GM18870 (cell line): ENCODE data around the gene HUNK.
"Not testable (repeated sequence)": the region's sequence is repeated elsewhere in the genome, so short reads cannot be mapped to it uniquely, and the experiment has no call there.

ENCODE experiments used
- ATAC-seq: cut with Tn5 transposase; IDR thresholded peaks from one replicate; pipeline ENCODE4 v1.9.1; 2021; ENCODE audit warnings: moderate library complexity; ENCODE audit not compliant: unreplicated experiment

Gene HUNK

DNA sequence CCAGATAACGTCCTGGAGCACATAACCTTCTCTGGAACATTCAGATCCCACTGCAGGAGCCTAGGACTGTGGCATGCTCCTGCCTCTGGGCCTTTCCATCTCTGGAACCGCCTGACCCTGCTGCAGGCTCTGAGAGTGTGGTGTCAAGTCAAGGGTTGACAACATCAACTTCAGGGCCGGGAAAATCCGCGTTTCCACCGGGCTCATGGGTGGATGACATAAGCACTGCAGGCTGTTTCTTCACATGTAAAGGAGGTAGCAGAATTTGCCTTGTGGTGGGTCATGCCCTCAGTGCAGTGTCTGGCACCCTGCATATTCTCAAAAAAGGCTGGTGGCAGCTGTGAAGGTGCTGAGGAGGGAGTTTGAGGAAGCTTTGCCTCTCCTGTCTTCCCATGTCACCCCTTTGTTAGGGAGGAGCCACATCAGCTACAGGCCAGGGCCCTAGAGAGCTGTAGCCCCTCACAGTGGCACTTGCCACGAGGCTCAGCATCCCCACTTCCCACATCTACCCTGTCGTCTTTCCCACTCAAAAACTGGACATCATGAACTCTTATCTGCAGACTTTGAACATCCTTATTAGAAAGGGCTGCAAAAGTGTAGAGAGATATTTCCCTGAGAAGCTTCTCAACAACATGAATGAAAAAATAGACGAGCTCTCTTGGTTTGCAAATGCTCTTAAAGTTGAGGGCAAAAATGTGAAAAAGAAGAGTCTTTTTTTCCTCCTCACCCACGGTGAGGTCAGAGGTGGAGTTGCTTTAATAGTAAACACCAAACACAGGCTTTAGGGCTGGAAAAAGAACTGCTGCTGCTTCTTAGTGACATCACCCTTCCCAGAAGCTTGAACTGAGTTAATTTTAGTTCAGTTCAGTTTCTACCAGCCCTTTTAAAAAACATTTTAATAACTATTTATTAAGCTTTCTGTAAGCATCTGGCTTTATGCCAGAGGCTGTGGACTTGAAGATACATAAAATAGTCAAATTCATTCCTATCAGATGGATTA is 121.3 kb downstream of the HUNK start:
- no peak for ATAC-seq

DNA sequence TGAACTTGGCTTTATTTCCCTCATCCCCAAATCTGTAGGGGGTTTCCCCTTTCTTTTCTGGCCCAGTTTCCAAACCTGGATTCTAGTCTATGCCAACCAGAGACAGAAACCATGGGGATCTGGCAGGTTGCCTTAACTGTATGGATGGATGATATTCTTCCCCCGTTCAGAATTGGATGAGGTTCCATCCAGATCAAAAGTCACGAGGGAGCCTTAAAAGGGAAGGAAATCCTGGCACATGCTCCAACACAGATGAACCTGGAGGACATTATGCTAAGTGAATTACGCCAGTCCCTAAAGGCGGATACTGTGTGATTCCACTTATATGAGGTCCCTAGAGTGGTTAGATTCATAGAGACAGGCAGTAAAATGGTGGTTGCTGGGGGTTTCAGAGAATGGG is 124.4 kb downstream of the HUNK start:
- no peak for ATAC-seq

DNA sequence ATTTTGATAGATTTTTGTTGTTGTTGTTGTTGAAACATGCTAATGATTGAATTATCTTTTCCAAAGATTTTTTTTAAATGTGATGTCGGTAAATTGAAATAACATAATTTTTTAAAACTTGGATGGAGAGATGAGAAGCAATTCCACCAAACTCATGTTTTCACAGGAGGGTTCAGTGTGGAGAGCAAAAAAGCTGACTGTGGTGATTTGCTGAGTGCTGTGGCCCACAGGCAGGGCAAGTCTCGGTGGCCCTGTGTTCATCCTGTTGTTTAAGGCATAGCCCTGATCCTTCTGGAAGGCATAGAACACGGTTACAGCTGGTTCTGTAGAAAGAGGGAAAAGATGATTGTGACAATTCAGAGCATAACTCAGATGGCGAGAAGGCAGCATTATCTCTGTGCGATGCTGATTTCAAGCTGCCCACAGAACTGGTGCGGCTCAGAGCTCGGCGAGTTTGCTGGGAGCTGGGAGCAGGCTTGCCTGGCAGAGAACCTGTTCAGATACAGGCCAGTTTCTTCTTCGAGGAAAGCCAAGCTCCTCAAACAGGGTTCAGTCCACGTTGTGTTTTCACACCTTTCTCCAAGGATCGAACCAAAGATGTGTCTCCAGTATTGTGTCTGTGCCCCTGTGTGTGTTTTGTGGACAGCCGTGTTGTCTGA is 127.1 kb downstream of the HUNK start:
- no peak for ATAC-seq

DNA sequence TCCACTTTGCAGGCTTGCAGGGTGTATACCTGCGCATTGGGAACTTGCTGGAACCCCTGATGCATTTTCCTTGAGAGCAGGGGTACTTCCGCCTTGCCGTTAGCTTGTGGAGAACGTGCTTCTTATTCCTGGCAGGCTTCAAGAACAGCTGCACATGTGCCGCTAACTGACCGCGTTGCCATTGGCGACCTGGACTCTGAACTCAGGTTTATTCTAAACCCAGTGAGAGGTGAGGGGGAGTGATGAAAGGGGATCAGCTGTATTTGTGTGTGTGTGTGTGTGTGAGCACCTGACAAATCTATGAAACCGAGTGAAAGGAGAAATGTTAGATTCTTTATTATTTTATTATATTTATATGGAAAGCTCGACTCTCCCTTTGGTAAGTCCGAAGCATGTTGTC is 128.6 kb downstream of the HUNK start:
- ATAC-seq = no peak

DNA sequence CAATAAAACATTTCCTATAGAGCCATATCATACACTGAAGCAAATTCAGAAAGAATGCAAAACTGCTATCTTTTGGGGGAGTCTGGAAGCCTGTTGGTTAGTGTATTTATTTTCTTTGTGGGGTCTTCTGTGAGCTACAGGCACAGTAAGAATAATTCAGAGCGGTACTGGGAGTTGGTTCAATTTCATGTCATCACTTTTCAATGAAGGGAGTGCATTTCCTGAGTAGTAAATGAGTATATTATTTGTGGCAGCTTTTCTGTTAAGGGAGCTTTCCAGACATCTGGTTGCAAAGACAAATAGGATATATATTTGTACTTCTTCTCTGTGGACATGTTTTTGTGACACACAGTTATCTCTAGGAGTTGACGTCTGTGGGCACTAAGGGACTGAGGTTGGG is 130.6 kb downstream of the HUNK start:
- ATAC-seq = no peak

DNA sequence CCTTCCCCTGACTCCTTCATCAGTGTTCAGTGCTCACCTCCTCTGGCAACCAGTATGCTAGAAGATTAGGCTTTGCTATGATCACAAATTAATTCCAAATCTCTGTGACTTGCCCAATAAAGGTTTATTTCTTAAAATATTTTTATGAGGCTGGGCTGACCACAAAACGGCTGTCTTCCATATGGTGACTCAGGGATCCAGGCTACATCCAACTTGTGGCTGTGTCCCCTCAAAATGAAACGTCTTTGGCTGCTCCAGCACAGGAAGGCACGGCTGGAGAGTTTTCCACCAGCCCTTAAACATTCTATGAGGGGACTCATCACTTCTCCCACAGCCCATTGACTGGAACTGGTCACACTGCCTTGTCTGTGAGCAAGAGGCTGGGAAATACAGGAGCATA is 131.5 kb downstream of the HUNK start:
- no peak for ATAC-seq

DNA sequence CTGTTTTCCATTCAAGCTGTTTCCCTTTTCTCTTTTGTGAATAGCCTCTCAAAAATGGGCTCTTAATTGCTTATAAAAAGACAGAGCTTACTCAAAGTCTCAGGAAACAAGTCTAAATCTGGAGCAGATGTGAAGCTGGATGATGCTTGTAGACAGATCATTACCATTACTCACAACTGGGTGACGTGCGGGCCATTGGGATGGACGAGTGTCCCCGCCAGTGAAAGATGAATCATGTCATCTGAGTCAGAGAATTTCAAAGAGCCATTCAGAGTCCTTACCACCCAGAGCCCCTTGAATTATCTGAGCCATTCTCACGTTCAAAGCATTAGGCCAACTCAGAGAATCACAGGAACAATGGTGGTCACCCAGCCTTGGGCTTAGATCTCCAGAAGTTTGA is 134.6 kb downstream of the HUNK start:
- no peak for ATAC-seq

DNA sequence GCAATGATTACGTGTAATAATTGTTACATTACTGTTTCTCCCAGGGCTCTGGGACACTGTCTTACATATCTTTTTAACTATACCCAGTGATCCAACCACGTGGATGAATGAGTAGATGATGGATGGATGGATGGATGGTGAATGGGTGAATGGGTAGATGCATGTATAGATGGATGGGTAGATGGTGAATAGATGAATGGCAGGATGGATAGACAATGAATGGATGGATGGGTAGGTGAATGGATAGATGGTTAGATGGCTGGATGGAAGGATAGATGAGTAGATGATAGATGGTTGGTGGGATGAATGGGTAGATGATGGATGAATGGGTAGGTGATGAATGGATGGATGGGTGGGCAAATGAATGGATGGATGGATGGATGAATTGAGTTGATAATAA is 135.9 kb downstream of the HUNK start:
- no peak for ATAC-seq

DNA sequence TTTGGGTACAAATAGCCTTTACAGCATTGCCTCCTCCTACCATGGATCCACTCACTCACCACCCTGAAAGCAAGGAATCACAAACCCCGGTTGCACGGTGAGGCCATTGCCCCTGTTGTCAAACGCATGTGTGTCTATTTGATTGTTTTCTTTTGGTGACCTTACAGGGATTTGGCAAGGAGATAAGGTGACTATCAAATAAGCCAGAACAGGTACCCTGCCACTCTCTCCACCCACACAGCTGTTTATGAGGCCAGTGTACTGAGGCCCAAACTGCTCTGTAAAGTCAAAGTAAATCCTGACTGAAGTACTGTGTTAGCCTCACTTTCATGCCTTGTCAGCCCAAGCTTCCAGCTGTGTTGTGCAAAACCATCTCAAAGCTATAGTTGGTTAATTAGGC is 136.4 kb downstream of the HUNK start:
- ATAC-seq = no peak

DNA sequence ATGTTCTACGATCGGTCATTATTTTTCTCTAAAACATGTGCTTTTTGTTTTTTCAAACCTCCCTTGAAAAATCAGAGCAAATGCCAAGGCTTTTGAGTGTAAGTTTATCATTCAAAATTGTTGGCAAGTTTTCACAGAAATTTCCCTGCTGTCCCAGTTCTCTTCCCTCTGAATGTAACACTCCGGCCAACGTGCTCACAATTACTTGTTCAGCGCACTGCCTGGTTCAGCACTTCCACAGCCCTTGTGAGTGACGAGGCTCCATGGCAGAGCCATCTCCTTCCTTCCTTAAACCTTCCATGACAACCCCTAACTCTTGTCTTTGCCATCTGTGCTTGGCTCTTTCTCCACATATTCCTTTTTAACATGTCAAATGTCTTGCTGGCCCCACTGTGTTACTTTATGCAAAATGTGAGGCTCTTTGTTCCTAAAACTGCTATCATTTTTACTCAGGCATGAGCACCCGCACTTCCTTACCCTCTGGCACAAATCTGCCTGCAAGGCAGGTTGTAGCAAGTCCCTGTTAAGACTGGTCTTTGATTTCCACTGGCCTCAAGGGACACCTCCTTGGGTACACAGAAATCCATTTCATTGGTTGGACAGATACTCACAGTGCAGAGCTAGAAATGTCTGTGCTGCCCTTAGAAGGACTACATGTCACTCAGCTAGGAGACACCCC is 142.8 kb downstream of the HUNK start:
- ATAC-seq = no peak

DNA sequence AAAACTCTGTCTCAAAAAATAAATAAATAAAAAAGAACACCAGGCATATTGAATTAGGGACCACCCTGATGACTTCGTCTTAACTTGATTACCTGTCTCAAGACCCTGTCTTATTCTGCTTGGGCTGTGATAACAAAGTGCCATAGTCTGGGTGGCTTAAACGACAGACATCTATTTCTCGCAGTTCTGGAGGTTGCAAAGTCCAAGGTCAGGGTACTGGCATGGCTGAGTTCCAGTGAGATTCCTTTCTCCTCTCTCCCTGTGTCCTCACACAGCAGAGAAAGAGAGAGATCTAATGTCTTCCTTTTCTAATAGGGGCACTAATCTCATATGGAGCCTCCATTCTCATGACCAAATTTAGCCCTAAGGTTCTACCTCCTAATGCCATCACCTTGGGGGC is 145.6 kb downstream of the HUNK start:
- ATAC-seq = no peak

DNA sequence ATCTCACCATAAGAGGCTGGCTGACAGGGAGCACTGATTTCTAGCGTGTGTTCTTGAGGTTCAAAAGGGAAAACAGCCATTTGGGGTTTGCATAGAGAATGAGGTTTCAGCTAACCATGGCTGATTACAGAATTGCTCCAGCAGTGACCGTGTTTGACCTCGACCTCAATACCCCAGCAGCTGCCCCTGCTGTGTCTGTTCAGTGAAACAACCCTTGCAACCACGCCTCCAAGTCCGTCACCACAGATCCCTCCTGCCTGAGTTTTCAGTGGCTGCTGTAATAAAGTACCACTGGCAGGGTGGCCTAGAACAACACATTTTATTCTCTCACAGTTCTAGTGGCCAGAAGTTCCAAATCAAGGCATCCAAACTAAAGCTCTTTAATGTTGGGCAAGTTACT is 147.7 kb downstream of the HUNK start:
- no peak for ATAC-seq

DNA sequence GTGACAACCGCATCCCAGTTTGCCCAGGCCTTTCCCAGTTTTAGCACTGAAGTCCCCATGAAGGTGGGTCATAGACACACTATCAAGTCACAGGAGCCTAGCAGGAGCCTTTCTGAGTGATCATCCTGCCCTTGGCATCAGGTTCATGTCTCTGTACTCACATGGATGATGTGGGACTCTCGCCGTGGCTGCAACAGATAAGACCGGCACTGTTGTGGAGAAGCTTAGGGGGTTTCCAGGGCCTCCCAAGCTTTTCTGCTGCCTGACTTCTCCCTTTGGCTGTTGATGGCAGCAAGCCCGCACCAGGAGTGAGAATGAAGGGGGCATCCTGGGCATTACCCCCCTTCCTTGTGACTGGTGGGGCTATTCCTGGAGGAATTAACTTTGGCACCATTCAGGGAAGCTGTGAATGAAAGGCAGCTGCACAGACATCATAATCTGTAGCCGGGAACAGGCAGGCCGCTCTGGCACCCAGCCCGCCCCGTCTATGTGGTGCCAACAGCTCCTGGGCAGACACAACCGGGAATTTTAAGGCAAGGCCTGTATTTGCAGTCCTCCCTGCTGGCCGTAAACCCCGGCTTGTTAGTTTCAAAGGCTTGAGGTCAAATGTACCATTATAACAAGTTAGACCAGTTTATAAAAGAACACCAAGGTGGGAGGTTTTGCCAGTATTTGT is 148.6 kb downstream of the HUNK start:
- ATAC-seq = no peak

DNA sequence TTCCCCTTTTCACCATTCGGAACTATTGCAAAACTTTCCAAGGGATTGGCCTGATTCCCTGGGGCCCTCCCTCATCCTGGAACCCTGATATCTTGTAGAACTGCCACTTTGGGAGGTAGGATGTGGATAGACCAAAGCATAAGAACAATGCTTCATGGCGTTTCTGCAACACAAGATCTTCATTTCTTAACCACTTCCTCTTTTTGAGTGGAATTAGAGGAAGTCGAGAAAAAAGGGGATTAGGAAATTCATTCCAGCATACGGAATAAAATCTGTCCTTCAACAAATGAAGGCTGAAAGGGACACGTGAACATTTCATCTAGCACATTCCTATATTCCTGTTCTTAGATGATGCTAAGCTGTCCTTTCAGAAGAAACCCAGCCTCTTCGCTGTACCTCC is 149.3 kb downstream of the HUNK start:
- no peak for ATAC-seq

DNA sequence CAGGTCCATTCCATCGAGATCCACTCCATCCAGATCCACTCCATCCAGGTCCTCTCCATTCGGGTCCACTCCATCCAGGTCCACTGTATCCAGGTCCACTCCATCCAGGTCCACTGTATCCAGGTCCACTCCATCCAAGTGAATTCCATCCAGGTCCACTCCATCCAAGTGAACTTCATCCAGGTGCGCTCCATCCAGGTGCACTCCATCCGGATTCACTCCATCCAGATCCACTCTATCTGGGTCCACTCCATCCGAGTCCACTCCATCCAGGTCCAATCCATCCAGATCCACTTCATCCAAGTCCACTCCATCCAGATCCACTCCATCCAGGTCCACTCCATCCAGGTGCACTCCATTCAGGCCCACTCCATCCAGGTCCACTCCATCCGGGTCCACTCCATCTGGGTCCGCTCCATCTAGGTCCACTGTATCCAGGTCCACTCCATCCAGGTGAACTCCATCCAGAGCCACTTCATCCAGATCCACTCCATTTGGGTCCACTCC is 157.4 kb downstream of the HUNK start:
- ATAC-seq = no peak

DNA sequence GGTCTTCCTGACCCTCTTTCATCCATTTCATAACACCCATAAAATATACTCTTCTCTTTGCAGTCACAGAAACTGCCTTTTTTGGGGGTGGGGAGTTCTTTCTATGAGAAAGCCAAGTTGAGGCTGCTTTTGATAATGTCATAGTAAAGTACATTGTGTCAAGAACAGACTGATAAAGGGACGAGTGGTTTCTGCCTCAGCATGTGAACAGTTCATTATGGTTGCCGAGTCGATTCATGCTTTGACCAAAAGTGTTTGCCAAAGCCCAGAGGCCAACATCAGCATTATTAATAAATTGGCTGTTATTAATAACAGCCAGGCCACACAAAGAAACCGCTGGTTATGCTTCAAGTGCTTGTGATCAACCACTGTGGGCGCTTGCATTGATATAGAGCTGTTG is 162.0 kb downstream of the HUNK start:
- no peak for ATAC-seq

DNA sequence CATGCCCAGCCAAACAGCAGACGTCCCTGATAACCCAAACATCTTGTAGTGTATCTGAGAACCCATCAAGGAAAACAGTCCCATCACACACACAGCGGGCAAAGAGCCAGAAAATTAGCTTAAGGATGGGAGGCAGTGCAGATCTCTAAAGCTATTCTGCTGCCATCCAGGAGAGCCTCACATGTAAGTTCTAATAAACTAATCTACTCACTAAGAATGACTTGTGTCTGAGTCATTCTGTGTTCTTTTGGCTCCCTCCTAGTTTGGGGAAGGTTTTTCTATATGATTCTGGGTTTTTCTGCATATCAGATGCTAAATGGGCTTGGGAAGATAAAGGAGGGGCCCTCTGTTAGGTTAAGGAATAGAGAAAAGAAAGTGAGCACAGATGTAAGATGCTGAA is 162.8 kb downstream of the HUNK start:
- no peak for ATAC-seq

DNA sequence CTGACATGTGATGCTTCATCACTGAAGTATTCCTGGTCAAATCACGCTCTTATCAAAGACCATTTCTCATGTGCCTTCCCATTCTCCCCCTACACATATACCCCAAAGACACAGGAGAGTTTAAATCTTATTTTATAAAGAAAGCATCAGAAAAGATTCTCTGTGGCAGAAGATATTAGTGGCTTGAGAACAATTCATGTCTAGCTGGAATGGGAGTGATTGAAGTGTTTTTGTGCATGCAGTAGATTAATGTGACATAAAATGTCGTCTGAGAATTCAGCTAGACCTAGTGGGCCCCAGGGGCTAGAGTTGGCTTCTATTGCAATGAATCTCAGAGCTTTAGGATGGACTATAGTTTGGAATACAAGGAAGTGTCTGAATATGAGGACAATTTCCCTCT is 163.9 kb downstream of the HUNK start:
- no peak for ATAC-seq

DNA sequence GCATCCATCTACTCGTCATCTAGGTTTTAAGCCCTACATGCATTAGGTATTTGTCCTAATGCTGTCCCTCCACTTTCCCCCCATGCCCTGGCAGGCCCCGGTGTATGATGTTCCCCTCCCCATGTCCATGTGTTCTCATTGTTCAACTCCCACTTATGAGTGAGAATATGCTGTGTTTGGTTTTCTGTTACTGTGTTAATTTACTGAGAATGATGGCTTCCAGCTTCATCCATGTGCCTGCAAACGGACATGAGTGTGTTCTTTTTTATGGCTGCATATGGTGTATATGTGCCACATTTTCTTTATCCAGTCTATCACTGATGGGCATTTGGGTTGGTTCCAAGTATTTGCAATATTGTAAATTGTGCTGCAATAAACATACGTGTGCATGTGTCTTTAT is 165.9 kb downstream of the HUNK start:
- not testable (repeated sequence) for ATAC-seq

DNA sequence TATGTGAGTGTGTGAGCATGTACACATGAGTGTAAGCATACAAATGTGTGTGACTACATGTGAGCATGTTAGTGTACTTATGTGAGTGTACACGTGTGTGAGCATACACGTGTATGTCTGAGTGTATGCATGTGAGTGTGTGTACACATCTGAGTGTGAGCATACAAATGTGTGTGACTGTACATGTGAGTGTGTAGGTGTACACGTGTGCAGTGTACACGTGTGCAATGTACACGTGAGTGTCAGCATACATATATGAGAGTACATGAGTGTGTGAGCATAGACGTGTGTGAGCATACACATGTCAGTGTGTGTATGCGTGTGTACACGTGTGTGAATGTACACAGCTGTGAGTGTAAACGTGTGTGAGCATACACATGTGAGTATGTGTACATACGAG is 170.6 kb downstream of the HUNK start:
- no peak for ATAC-seq
